ENCODE measurements around the gene ELOVL7. TPM values are rescaled to one million over a fixed set of nuclear protein-coding genes. Genes with fewer than 3 reads are reported as not detected.

The ELOVL7 gene
- total and polyA plus RNA-seq, 2 donors (not counting 3 experiments of a cell fraction or from before 2014, with no cell fraction given) = 0.01 to 0.09 TPM

- Histone ChIP-seq H2AFZ (ENCODE audit: low read depth, low read length) (no peak overlapping the region), H3K9me3 (replicated peaks; ENCODE audit: control insufficient read depth, insufficient read depth, low read length) (no peaks in the 10 kb centered on the region), H3K79me2 (ENCODE audit: control insufficient read depth, insufficient read depth, low read length) (no peaks in the 10 kb centered on the region), H3K27me3 (ENCODE audit: control insufficient read depth in 2 of 2, insufficient read depth in 2 of 2, low read length in 2 of 2) (no peaks in the 10 kb centered on the region), H4K20me1 (replicated peaks; ENCODE audit: control insufficient read depth, extremely low read depth, insufficient read depth, low read length) (no peaks in the 10 kb centered on the region), H3K4me2 (ENCODE audit: insufficient read depth, low read length) (no peak overlapping the region), H3K27ac (ENCODE audit: insufficient read depth, low read depth, low read length) (no peak overlapping the region), H3K36me3 (ENCODE audit: control insufficient read depth in 2 of 2, extremely low read depth in 1 of 2, insufficient read depth in 2 of 2, low read length in 2 of 2) (no peaks in the 10 kb centered on the region), H3K4me3 (replicated peaks in 1 of 3; ENCODE audit: insufficient read depth in 1 of 3, low read depth in 1 of 3, low read length in 3 of 3) (no peak overlapping the region), H3K9ac (replicated peaks; ENCODE audit: extremely low read depth, insufficient read depth, low read length) (no peak overlapping the region), H3K9me1 (replicated peaks; ENCODE audit: control insufficient read depth, extremely low read depth, insufficient read depth, low read length) (no peaks in the 10 kb centered on the region), H3K4me1 (ENCODE audit: control insufficient read depth, extremely low read depth, insufficient read depth, low read length) (no peaks in the 10 kb centered on the region)
- ChIA-PET POLR2A (no interaction called here), CTCF (no interaction called here)
- FAIRE-seq (no peak), DNase-seq (ENCODE audit: low read depth, low spot score) (no peak)
- BruUV-seq (replicated peaks) = no TSS peak
- no peak for TF ChIP-seq EZH2 (IDR thresholded peaks at IDR 0.05; ENCODE audit: borderline replicate concordance, low read depth, low read length, severe bottlenecking)
- no peak for TF ChIP-seq MAX (IDR thresholded peaks at IDR 0.05; ENCODE audit: insufficient read depth, insufficient read length)
- no peak for TF ChIP-seq CTCF (IDR thresholded peaks at IDR 0.05; ENCODE audit: extremely low read depth in 1 of 2, insufficient read depth in 1 of 2, low read depth in 1 of 2, low read length in 2 of 2)
- TF ChIP-seq MYC (IDR thresholded peaks at IDR 0.05; ENCODE audit: low read depth, low read length) = no peak
- TF ChIP-seq FOS (IDR thresholded peaks at IDR 0.05; ENCODE audit: borderline replicate concordance, insufficient read depth, low read length) = no peak
- no peak for TF ChIP-seq POLR2A (IDR thresholded peaks at IDR 0.05; ENCODE audit: low read depth, low read length)
- no peak for TF ChIP-seq POLR2AphosphoS5 (IDR thresholded peaks at IDR 0.05; ENCODE audit: insufficient read depth, low read depth, low read length)
- no peak for TF ChIP-seq JUN (IDR thresholded peaks at IDR 0.05; ENCODE audit: borderline replicate concordance, insufficient read depth, insufficient read length, low read depth)
- no peak for TF ChIP-seq GATA2 (IDR thresholded peaks at IDR 0.05; ENCODE audit: insufficient read depth, insufficient read length, low read depth, low read length)
- intact Hi-C loops (cut with micrococcal nuclease) = no loop called here
- dilution Hi-C loops (cut with MboI; ENCODE audit: extremely low pct_ligation_motif_present, low sequenced_read_pairs) = no loop called here
Measured at GRCh38 chr5:60776343-60776742, 67.7 kb downstream of the ELOVL7 start.
